Progenitor cell of endocrine pancreas (in vitro differentiated cells): Measurements from ENCODE around the gene MAML3. TPM values are rescaled to one million over a fixed set of nuclear protein-coding genes. Genes with fewer than 3 reads are reported as not detected.
A peak's percentile ranks its signal among the peaks of the same experiment; 100 is the strongest.

Experiments used
- DNase-seq: peaks from one replicate; pipeline ENCODE4 v3.0.0; 2021; ENCODE audit warnings: low spot score; ENCODE audit not compliant: unreplicated experiment
- H3K27ac Mint-ChIP-seq: 2 replicates; pipeline ENCODE4 v1.8.0; 2021; ENCODE audit warnings: mild to moderate bottlenecking, moderate library complexity, mixed read lengths
- H3K27me3 Mint-ChIP-seq: 2 replicates; pipeline ENCODE4 v1.8.0; 2021; ENCODE audit warnings: mixed read lengths
- H3K36me3 Mint-ChIP-seq: 2 replicates; pipeline ENCODE4 v1.8.0; 2022; ENCODE audit warnings: mixed read lengths; ENCODE audit not compliant: insufficient read depth
- H3K4me1 Mint-ChIP-seq: 2 replicates; pipeline ENCODE4 v1.8.0; 2021; ENCODE audit warnings: low read depth, mixed read lengths
- H3K4me3 Mint-ChIP-seq: 2 replicates; pipeline ENCODE4 v1.8.0; 2021; ENCODE audit warnings: low read depth, mild to moderate bottlenecking, moderate library complexity, mixed read lengths
- H3K9me3 Mint-ChIP-seq: 2 replicates; pipeline ENCODE4 v1.8.0; 2021; ENCODE audit warnings: low read depth, mixed read lengths
- CTCF ChIP-seq: fragments of 200-600 bp; sonication (generic); IDR thresholded peaks from one replicate; pipeline ENCODE4 v1.5.0; 2021; ENCODE audit warnings: antibody characterized with exemption, mild to moderate bottlenecking; ENCODE audit not compliant: unreplicated experiment
- total RNA-seq: library from RNA; stranded (reverse); gene quantifications from 2 replicates; pipeline ENCODE4 v1.2.1, GENCODE V29; 2021

The MAML3 gene
- total RNA-seq, 1 donor from 2014 or later: 48.5 TPM

GRCh38 chr4:140031706-140032105 is 122.3 kb downstream of the MAML3 start:
- no peaks in the 10 kb centered on the region for H3K9me3 Mint-ChIP-seq
- TF ChIP-seq CTCF: no peak
- no peak for DNase-seq
- H3K36me3 Mint-ChIP-seq: peaks cover 3% of the 10 kb centered on the region
- H3K27me3 Mint-ChIP-seq: no peaks in the 10 kb centered on the region
- no peak overlapping the region for H3K27ac Mint-ChIP-seq
- no peak overlapping the region for H3K4me3 Mint-ChIP-seq
- peaks cover 51% of the 10 kb centered on the region for H3K4me1 Mint-ChIP-seq

- DNase-seq: no peak
- no peak for TF ChIP-seq CTCF
- H3K36me3 Mint-ChIP-seq: peaks cover 3% of the 10 kb centered on the region
- H3K4me3 Mint-ChIP-seq: no peak overlapping the region
- H3K9me3 Mint-ChIP-seq: no peaks in the 10 kb centered on the region
- H3K27ac Mint-ChIP-seq: no peak overlapping the region
- no peaks in the 10 kb centered on the region for H3K27me3 Mint-ChIP-seq
- H3K4me1 Mint-ChIP-seq: peaks cover 46% of the 10 kb centered on the region
These were observed 122.9 kb downstream of the MAML3 start for GRCh38 chr4:140031061-140031460.

DNA sequence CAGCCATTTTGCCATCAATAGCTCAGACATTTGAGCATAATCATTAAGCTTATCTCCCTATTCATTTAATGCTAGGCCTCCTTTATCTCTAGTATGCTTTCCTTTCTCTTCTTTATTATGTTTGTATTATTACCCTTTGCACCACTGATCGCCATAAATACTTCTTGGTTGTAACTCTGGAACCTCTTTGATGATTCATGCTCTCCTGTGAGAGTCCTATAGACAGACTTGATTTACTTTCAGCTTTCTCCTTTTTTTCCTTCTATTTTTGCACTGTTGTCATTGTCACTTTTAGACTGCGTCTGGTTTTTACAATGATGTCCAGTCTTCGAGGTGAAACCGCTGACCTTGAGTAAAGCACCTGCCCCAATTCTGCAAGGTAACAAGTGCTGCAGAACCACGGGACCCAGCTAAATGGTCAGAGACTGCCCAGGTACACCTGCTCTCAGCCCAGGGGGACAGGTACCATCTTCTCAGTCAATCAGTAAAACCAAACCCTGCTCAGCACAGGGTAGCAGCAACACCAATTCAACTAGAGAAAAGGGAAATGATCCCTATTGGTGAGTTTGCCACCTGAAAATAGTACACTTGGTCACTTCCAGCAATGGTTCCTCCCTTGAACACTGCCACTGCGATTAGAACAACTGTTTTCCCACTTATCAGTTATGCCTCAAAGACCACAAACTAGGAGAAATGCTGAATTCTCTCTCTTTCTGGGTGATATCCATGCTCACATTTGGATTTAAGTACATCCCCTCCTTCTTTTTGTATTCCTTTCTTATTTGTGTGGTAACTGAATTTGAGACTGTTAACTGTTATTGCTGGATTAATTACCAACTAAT is 125.1 kb downstream of the MAML3 start:
- Mint-ChIP-seq H3K27me3 (no peaks in the 10 kb centered on the region), H3K4me1 (peaks cover 46% of the 10 kb centered on the region), H3K27ac (peak overlapping the region; percentile 40), H3K9me3 (no peaks in the 10 kb centered on the region), H3K36me3 (peaks cover 3% of the 10 kb centered on the region), H3K4me3 (no peak overlapping the region)
- no peak for DNase-seq
- TF ChIP-seq CTCF: no peak

GRCh38 chr4:140028101-140028500 is 125.9 kb downstream of the MAML3 start:
- no peak for TF ChIP-seq CTCF
- Mint-ChIP-seq H3K27me3 (no peaks in the 10 kb centered on the region), H3K4me3 (no peak overlapping the region), H3K27ac (peak overlapping the region; percentile 26), H3K9me3 (no peaks in the 10 kb centered on the region), H3K4me1 (peaks cover 47% of the 10 kb centered on the region), H3K36me3 (peaks cover 1% of the 10 kb centered on the region)
- DNase-seq: no peak

DNA sequence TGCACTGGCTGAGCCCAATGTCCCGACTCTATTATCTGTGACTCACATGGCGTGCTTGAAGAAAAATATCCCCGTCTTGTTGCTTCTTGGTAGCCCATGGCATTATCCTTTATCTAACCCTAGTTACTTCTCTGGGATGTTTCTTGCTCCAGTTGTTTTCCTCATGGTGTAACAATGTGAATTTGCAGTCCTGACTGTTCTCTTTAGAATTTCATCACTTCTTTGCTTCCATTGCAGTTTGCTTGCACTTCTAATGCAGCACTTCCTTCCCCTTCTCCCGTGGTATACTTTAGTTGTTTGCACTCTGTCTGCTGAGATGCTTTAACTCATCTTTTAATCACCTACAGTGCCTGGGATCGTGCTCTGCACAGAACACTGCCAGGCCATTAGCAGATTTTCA is 126.9 kb downstream of the MAML3 start:
- no peak overlapping the region for H3K27ac Mint-ChIP-seq
- H3K27me3 Mint-ChIP-seq: no peaks in the 10 kb centered on the region
- H3K9me3 Mint-ChIP-seq: no peaks in the 10 kb centered on the region
- TF ChIP-seq CTCF: no peak
- DNase-seq: no peak
- H3K4me1 Mint-ChIP-seq: peaks cover 50% of the 10 kb centered on the region
- no peak overlapping the region for H3K4me3 Mint-ChIP-seq
- no peaks in the 10 kb centered on the region for H3K36me3 Mint-ChIP-seq
